Endothelial cell of umbilical vein (primary cell): ENCODE measurements around the gene RNLS. TPM values are rescaled to one million over a fixed set of nuclear protein-coding genes. Genes with fewer than 3 reads are reported as not detected.

Experiments
- BruUV-seq: library from RNA; stranded (reverse); fragments of 400-500 nt; replicated peaks from 2 replicates; lab custom pipeline; 2021; lab: Mats Ljungman, UMichigan
- CTCF ChIA-PET: fragments of 300-600, 350-600 bp; sonication (Branson Sonifier 250); formaldehyde crosslinking; loops from one replicate; lab custom pipeline; 2021; ENCODE audit warnings: antibody characterized with exemption, inconsistent platforms; lab: Charles Lee
- POLR2A ChIA-PET: fragments of 300-600, 350-600 bp; sonication (Branson Sonifier 250); formaldehyde crosslinking; loops from one replicate; lab custom pipeline; 2021; ENCODE audit warnings: antibody characterized with exemption, inconsistent platforms; lab: Charles Lee
- DNase-seq: peaks from one replicate; pipeline ENCODE4 v3.0.0-alpha.2; 2011; ENCODE audit warnings: low read depth, low spot score
- FAIRE-seq: peaks from 2 replicates; lab custom pipeline; 2011; peaks lifted over from hg19 to GRCh38; lab: Jason Lieb, UNC
- H2AFZ ChIP-seq: 2 replicates; pipeline ENCODE4 v1.6.0; 2012; ENCODE audit warnings: low read depth, low read length, control low read depth, inconsistent platforms
- H3K27ac ChIP-seq: 2 replicates; pipeline ENCODE4 v1.5.1; 2011; ENCODE audit warnings: low read depth, mild to moderate bottlenecking, control low read depth, low read length, moderate library complexity; ENCODE audit not compliant: insufficient read depth
- H3K27me3 ChIP-seq, 2 experiments: 2 replicates each; pipeline versions ENCODE4 v1.6.0 to v1.6.1; 2011; ENCODE audit warnings: low read length in 2 of 2, mixed read lengths in 1 of 2; ENCODE audit not compliant: control insufficient read depth in 2 of 2, insufficient read depth in 2 of 2
- H3K36me3 ChIP-seq, 2 experiments: 2 replicates in 1 of 2; 3 replicates in 1 of 2; pipeline ENCODE4 v1.5.1; 2011; ENCODE audit warnings: low read length in 2 of 2, mild to moderate bottlenecking in 1 of 2, moderate library complexity in 1 of 2; ENCODE audit not compliant: control insufficient read depth in 2 of 2, insufficient read depth in 2 of 2; ENCODE audit errors: extremely low read depth in 1 of 2
- H3K4me1 ChIP-seq: 3 replicates; pipeline ENCODE4 v1.5.1; 2011; ENCODE audit warnings: mild to moderate bottlenecking, low read length; ENCODE audit not compliant: control insufficient read depth, insufficient read depth; ENCODE audit errors: extremely low read depth
- H3K4me2 ChIP-seq: 2 replicates; pipeline ENCODE4 v1.6.1; 2011; ENCODE audit warnings: low read length, control low read depth, mixed read lengths; ENCODE audit not compliant: insufficient read depth
- H3K4me3 ChIP-seq, 3 experiments: fragments of 200-600 bp in 1 of 3; sonication (generic), shearing (Covaris generic) in 1 of 3; replicated peaks in 1 of 3; 2 replicates each; pipeline ENCODE4 v1.5.1; 2011 to 2016; ENCODE audit warnings: control low read depth in 3 of 3, low read length in 3 of 3, mild to moderate bottlenecking in 2 of 3, inconsistent platforms in 1 of 3, low read depth in 1 of 3, moderate library complexity in 1 of 3; ENCODE audit not compliant: insufficient read depth in 1 of 3
- H3K79me2 ChIP-seq: 2 replicates; pipeline ENCODE4 v1.6.0; 2012; ENCODE audit warnings: low read length, inconsistent platforms; ENCODE audit not compliant: control insufficient read depth, insufficient read depth
- H3K9ac ChIP-seq: replicated peaks from 2 replicates; pipeline ENCODE3; 2011; ENCODE audit warnings: low read length, control low read depth; ENCODE audit not compliant: insufficient read depth; ENCODE audit errors: extremely low read depth
- H3K9me1 ChIP-seq: replicated peaks from 3 replicates; pipeline ENCODE4 v1.6.0; 2011; ENCODE audit warnings: mild to moderate bottlenecking, low read length; ENCODE audit not compliant: control insufficient read depth, insufficient read depth; ENCODE audit errors: extremely low read depth
- H3K9me3 ChIP-seq: replicated peaks from 2 replicates; pipeline ENCODE4 v1.5.1; 2012; ENCODE audit warnings: low read length, inconsistent platforms; ENCODE audit not compliant: control insufficient read depth, insufficient read depth
- H4K20me1 ChIP-seq: replicated peaks from 2 replicates; pipeline ENCODE3; 2011; ENCODE audit warnings: mild to moderate bottlenecking, low read length; ENCODE audit not compliant: control insufficient read depth, insufficient read depth; ENCODE audit errors: extremely low read depth
- CTCF ChIP-seq, 2 donors: IDR thresholded peaks; 1 replicate in 1 of 2; 2 replicates in 1 of 2; pipeline ENCODE4 v1.5.1; 2011; ENCODE audit warnings: low read length in 2 of 2, mild to moderate bottlenecking in 2 of 2, moderate library complexity in 2 of 2, control low read depth in 1 of 2, inconsistent platforms in 1 of 2, low read depth in 1 of 2; ENCODE audit not compliant: insufficient read depth in 1 of 2; ENCODE audit errors: extremely low read depth in 1 of 2
- EZH2 ChIP-seq: IDR thresholded peaks from 2 replicates; pipeline ENCODE4 v1.6.1; 2012; ENCODE audit warnings: borderline replicate concordance, low read depth, mild to moderate bottlenecking, moderate library complexity, low read length, inconsistent platforms; ENCODE audit not compliant: severe bottlenecking
- FOS ChIP-seq: IDR thresholded peaks from 2 replicates; pipeline ENCODE4 v1.6.1; 2011; ENCODE audit warnings: mild to moderate bottlenecking, low read length, moderate library complexity, borderline replicate concordance; ENCODE audit not compliant: insufficient read depth
- GATA2 ChIP-seq: IDR thresholded peaks from 2 replicates; pipeline ENCODE4 v1.7.0; 2011; ENCODE audit warnings: low read depth, mild to moderate bottlenecking, moderate library complexity, mixed read lengths, low read length; ENCODE audit not compliant: insufficient read length, insufficient read depth
- JUN ChIP-seq: IDR thresholded peaks from 2 replicates; pipeline ENCODE4 v1.6.1; 2011; ENCODE audit warnings: borderline replicate concordance, low read depth; ENCODE audit not compliant: insufficient read length, insufficient read depth
- POLR2A ChIP-seq: IDR thresholded peaks from 2 replicates; pipeline ENCODE4 v1.6.1; 2012; ENCODE audit warnings: low read depth, mild to moderate bottlenecking, control low read depth, low read length
- dilution Hi-C: fragments of 300-500 bp; cut with MboI; formaldehyde crosslinking; loops from one replicate; pipeline ENCODE4 v1.15.0; 2019; ENCODE audit warnings: low sequenced_read_pairs; ENCODE audit not compliant: extremely low pct_ligation_motif_present
- intact Hi-C: fragments of 100-400 bp; cut with micrococcal nuclease; formaldehyde crosslinking; loops from one replicate; pipeline ENCODE4 v1.10.0; 2022
- polyA plus RNA-seq, 4 experiments: library from polyadenylated mRNA; depleted of rRNA in 3 of 4; stranded (reverse) in 3 of 4; unstranded in 1 of 4; fragments of >200 nt; gene quantifications; 2 replicates each; pipeline versions ENCODE4 v1.2.1 to v1.2.3, GENCODE V29; 2011 to 2012; ENCODE audit warnings: missing spikeins in 1 of 4
- total RNA-seq: library from RNA; stranded (reverse); gene quantifications from 2 replicates; pipeline ENCODE4 v1.2.3, GENCODE V29; 2021

The RNLS gene
- total and polyA plus RNA-seq, 2 donors (not counting 3 experiments of a cell fraction or from before 2014, with no cell fraction given), result 2.5 to 4.6 TPM

DNA sequence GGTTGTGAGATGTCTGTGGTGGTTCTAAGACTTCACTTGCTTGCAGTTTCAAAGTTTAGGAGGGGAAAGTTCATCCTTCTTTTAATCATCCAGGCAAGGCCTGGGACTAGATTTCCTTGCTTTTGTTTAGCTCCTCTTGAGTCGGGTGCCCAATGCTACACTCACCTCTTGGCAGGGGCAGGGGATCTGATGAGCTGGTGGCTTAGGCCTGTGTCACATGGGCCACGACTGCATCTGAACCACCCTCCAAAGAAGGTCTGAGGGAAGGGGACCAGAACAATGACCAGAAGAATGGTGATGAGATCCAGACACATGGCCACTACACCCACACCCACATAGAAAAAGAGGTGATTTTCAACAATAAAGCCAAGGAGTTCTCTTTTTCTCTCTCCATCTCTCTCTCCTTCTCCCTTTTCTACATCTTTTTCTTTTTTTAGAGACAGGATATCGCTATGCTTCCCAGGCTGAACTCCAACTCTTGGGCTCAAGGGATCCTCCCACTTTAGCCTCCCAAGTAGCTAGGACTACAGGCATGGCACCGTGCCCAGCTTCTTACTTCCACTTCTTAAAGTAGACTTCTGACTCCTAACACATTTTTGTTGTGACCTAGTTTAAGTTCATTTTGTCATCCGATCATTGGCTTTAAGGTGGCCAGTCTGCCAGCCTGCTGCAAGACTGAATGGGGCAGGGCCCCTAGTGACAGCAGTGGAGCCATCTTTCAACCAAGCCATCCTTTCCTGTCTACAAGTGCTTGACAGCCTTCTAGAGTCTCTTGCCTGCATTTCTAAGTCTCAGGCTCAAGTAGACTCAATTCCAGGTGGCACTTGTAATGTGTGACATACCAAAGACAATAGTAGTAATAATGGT lies 350.9 kb downstream of the RNLS start:
- CTCF ChIA-PET, result no interaction called here
- H3K4me2 ChIP-seq, result no peak overlapping the region
- H3K9me3 ChIP-seq, result no peaks in the 10 kb centered on the region
- H3K4me3 ChIP-seq, result no peak overlapping the region
- H3K27me3 ChIP-seq, result peaks cover 0 to 1% of the 10 kb centered on the region in 2 experiments
- no peaks in the 10 kb centered on the region for H3K4me1 ChIP-seq
- no peak for TF ChIP-seq FOS
- TF ChIP-seq JUN, result no peak
- no peak for TF ChIP-seq CTCF (IDR thresholded peaks at IDR 0.05; ENCODE audit: extremely low read depth in 1 of 2, insufficient read depth in 1 of 2, low read depth in 1 of 2, low read length in 2 of 2)
- no peak for TF ChIP-seq EZH2
- no peak for TF ChIP-seq POLR2A
- TF ChIP-seq GATA2, result no peak
- POLR2A ChIA-PET, result no interaction called here
- no peak overlapping the region for H3K27ac ChIP-seq
- DNase-seq (no peak), FAIRE-seq (no peak)
- dilution Hi-C loops, result no loop called here
- intact Hi-C loops, result no loop called here
- H3K79me2 ChIP-seq, result no peaks in the 10 kb centered on the region
- no peaks in the 10 kb centered on the region for H3K36me3 ChIP-seq
- H4K20me1 ChIP-seq, result no peaks in the 10 kb centered on the region
- BruUV-seq, result no TSS peak
- no peaks in the 10 kb centered on the region for H3K9me1 ChIP-seq
- no peak overlapping the region for H2AFZ ChIP-seq
- H3K9ac ChIP-seq, result no peak overlapping the region
